ENCODE data around the gene LRRIQ1.

DNA sequence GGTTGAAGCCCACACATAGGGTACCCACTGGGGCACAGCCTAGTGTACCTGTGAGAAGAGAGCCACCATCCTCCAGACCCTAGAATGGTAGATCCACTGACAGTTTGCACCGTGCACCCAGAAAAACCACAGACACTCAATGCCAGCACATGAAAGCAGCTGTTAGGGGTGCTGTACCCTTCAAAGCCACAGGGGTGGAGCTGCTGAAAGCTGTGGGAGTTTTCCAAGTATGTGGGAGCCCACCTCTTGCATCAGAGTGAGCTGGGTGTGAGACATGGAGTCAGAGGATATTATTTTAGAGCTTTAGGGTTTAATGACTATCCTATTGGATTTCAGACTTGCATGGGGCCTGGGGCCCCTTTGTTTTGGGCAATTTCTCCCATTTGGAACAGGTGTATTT is 30.5 kb upstream of the LRRIQ1 start:
- no peak for TF ChIP-seq CTCF (conservative IDR thresholded peaks at IDR 0.05)
- no peak for TF ChIP-seq ZFX (IDR thresholded peaks at IDR 0.05)
